DMS153 (cell line): ENCODE results near the gene HARBI1.
"Not testable (repeated sequence)": the region's sequence is repeated elsewhere in the genome, so short reads cannot be mapped to it uniquely, and the experiment has no call there.

Experiments
- DNase-seq: peaks from one replicate; lab custom pipeline; 2025; lab: John Stamatoyannopoulos, UW

HARBI1 gene

GRCh38 chr11:46597155-46597554 is 19.9 kb downstream of the HARBI1 start:
- no peak for DNase-seq

- DNase-seq: no peak
These were observed 22.2 kb downstream of the HARBI1 start for GRCh38 chr11:46594785-46595184.

GRCh38 chr11:46594374-46594700 is 22.7 kb downstream of the HARBI1 start:
- no peak for DNase-seq

- peak; percentile 78 for DNase-seq
These were observed 23.3 kb downstream of the HARBI1 start, which contains the start of gene AMBRA1 for GRCh38 chr11:46593550-46594373. Gene AMBRA1 (minus strand): TSS chr11:46594023. CDS start chr11:46548380, 45,643 bp downstream.

GRCh38 chr11:46590740-46591605 is 26.1 kb downstream of the HARBI1 start:
- no peak for DNase-seq

GRCh38 chr11:46588915-46589314 is 28.1 kb downstream of the HARBI1 start:
- DNase-seq: no peak

GRCh38 chr11:46588131-46588530 is 28.9 kb downstream of the HARBI1 start:
- DNase-seq: no peak

GRCh38 chr11:46583513-46583912 is 33.5 kb downstream of the HARBI1 start:
- DNase-seq: not testable (repeated sequence)

GRCh38 chr11:46582588-46582987 is 34.4 kb downstream of the HARBI1 start:
- DNase-seq: no peak

- no peak for DNase-seq
These were observed 40.0 kb downstream of the HARBI1 start for GRCh38 chr11:46577058-46577457.

GRCh38 chr11:46574656-46575055 is 42.4 kb downstream of the HARBI1 start:
- no peak for DNase-seq

GRCh38 chr11:46570790-46571398 is 46.1 kb downstream of the HARBI1 start:
- DNase-seq: no peak

- DNase-seq: no peak
These were observed 51.7 kb downstream of the HARBI1 start for GRCh38 chr11:46565232-46565840.

GRCh38 chr11:46564459-46564858 is 52.6 kb downstream of the HARBI1 start:
- no peak for DNase-seq

- no peak for DNase-seq
These were observed 54.5 kb downstream of the HARBI1 start for GRCh38 chr11:46562527-46562926.

GRCh38 chr11:46560300-46560991 is 56.6 kb downstream of the HARBI1 start:
- peak; percentile 29 for DNase-seq

- no peak for DNase-seq
These were observed 57.2 kb downstream of the HARBI1 start for GRCh38 chr11:46559815-46560214.

GRCh38 chr11:46557684-46558151 is 59.3 kb downstream of the HARBI1 start:
- no peak for DNase-seq

- no peak for DNase-seq
These were observed 61.6 kb downstream of the HARBI1 start for GRCh38 chr11:46555267-46556054.
